Suprapubic skin (tissue), 4 donors: ENCODE measurements around the gene ETV6.

Experiments
- CTCF ChIP-seq, 2 donors: fragments of 200-600 bp in 1 of 2; fragments of 450-650 bp in 1 of 2; sonication (generic) in 1 of 2; IDR thresholded peaks; one replicate each; pipeline ENCODE4 v1.5.1; 2016 to 2019; ENCODE audit warnings: antibody characterized with exemption in 2 of 2, mild to moderate bottlenecking in 1 of 2, moderate library complexity in 1 of 2
- POLR2A ChIP-seq, 2 donors: fragments of 450-650 bp; IDR thresholded peaks; one replicate each; pipeline ENCODE4 v1.6.1; 2017; ENCODE audit warnings: antibody characterized with exemption in 2 of 2, mild to moderate bottlenecking in 2 of 2, moderate library complexity in 2 of 2
- POLR2AphosphoS5 ChIP-seq, 3 donors: sonication (generic); formaldehyde crosslinking; IDR thresholded peaks; one replicate each; pipeline ENCODE4 v1.6.1; 2017; ENCODE audit warnings: antibody characterized with exemption in 3 of 3

DNA sequence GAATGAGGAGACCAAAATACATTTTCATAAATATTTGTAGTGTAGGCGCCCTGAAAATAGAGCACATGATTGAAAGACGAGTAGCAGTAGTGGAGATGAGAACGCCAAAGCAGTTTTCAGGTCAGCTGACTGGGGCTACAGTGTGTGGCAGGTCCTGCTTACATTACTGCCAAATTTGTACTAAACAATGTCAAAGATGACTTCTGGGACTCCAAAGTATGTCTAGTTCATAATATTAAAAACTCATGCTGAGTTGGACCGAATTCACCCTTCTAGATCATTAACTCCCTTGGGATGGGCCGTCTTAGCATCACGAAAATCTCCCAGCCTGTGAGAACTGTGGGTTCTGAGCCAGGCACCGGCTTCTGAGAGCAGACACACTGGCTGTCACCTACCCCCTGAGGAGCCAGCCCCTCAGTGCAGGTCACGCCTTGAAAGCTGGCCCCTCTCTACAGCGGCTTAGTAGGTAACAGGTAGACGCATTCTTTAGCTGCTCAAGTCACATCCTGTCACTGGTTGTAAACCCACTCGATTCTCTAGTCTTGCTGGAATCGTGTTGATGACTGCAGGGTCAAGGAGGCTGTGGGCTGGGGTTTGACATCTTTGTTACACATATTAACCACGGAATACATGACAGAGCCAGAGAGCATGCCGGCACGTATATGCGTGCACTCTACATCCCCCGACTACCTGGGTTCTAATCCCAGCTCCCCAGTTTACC, 210.4 kb downstream of the ETV6 start:
- TF ChIP-seq CTCF (IDR thresholded peaks at IDR 0.05) (no peak), POLR2AphosphoS5 (IDR thresholded peaks at IDR 0.05) (no peak), POLR2A (IDR thresholded peaks at IDR 0.05) (no peak)
